ENCODE data around the gene KIF11.

The KIF11 gene

GRCh38 chr10:92656266-92656961, 63.5 kb downstream of the KIF11 start:
- no peak for TF ChIP-seq CTCF (IDR thresholded peaks at IDR 0.05; ENCODE audit: low read depth, low read length, poor library complexity, severe bottlenecking)
- H3K4me2 ChIP-seq (ENCODE audit: low read length), result no peak overlapping the region
- H3K9me3 ChIP-seq (ENCODE audit: control insufficient read depth, insufficient read depth, low read length), result no peaks in the 10 kb centered on the region
- no peaks in the 10 kb centered on the region for H3K4me1 ChIP-seq (ENCODE audit: control insufficient read depth, low read length)
- no peak overlapping the region for H3K27ac ChIP-seq (ENCODE audit: low read depth, low read length)
- H4K20me1 ChIP-seq (ENCODE audit: control insufficient read depth, insufficient read depth, low read depth, low read length), result no peaks in the 10 kb centered on the region
- H3K79me2 ChIP-seq (ENCODE audit: control insufficient read depth, low read length), result no peaks in the 10 kb centered on the region
- peaks cover 40% of the 10 kb centered on the region for H3K36me3 ChIP-seq (ENCODE audit: control insufficient read depth, low read length)
- no peaks in the 10 kb centered on the region for H3K9me2 ChIP-seq (replicated peaks; ENCODE audit: control insufficient read depth, low read length)
- H3K4me3 ChIP-seq (ENCODE audit: low read length), result no peak overlapping the region
- peaks cover 21% of the 10 kb centered on the region for H3F3A ChIP-seq (ENCODE audit: control insufficient read depth, insufficient read depth)
- H3K27me3 ChIP-seq (ENCODE audit: control insufficient read depth, low read length), result no peaks in the 10 kb centered on the region

- Histone ChIP-seq H3K4me2 (ENCODE audit: low read length) (no peak overlapping the region), H3K9me3 (ENCODE audit: control insufficient read depth, insufficient read depth, low read length) (no peaks in the 10 kb centered on the region), H4K20me1 (ENCODE audit: control insufficient read depth, insufficient read depth, low read depth, low read length) (no peaks in the 10 kb centered on the region), H3K4me1 (ENCODE audit: control insufficient read depth, low read length) (no peaks in the 10 kb centered on the region), H3F3A (ENCODE audit: control insufficient read depth, insufficient read depth) (peaks cover 21% of the 10 kb centered on the region), H3K9me2 (replicated peaks; ENCODE audit: control insufficient read depth, low read length) (no peaks in the 10 kb centered on the region), H3K4me3 (ENCODE audit: low read length) (no peak overlapping the region), H3K36me3 (ENCODE audit: control insufficient read depth, low read length) (peaks cover 35% of the 10 kb centered on the region), H3K79me2 (ENCODE audit: control insufficient read depth, low read length) (no peaks in the 10 kb centered on the region), H3K27ac (ENCODE audit: low read depth, low read length) (no peak overlapping the region), H3K27me3 (ENCODE audit: control insufficient read depth, low read length) (no peaks in the 10 kb centered on the region)
- no peak for TF ChIP-seq CTCF (IDR thresholded peaks at IDR 0.05; ENCODE audit: low read depth, low read length, poor library complexity, severe bottlenecking)
- TF ChIP-seq EZH2phosphoT487 (IDR thresholded peaks at IDR 0.05; ENCODE audit: borderline replicate concordance, low read length), result no peak
Observed at GRCh38 chr10:92657024-92657423, 64.1 kb downstream of the KIF11 start.

GRCh38 chr10:92662848-92663247, 69.9 kb downstream of the KIF11 start:
- H4K20me1 ChIP-seq (ENCODE audit: control insufficient read depth, insufficient read depth, low read depth, low read length), result no peaks in the 10 kb centered on the region
- H3K27ac ChIP-seq (ENCODE audit: low read depth, low read length), result no peak overlapping the region
- no peaks in the 10 kb centered on the region for H3K9me2 ChIP-seq (replicated peaks; ENCODE audit: control insufficient read depth, low read length)
- no peaks in the 10 kb centered on the region for H3K4me1 ChIP-seq (ENCODE audit: control insufficient read depth, low read length)
- no peaks in the 10 kb centered on the region for H3F3A ChIP-seq (ENCODE audit: control insufficient read depth, insufficient read depth)
- no peaks in the 10 kb centered on the region for H3K79me2 ChIP-seq (ENCODE audit: control insufficient read depth, low read length)
- H3K9me3 ChIP-seq (ENCODE audit: control insufficient read depth, insufficient read depth, low read length), result peaks cover 9% of the 10 kb centered on the region
- H3K36me3 ChIP-seq (ENCODE audit: control insufficient read depth, low read length), result no peaks in the 10 kb centered on the region
- TF ChIP-seq CTCF (IDR thresholded peaks at IDR 0.05; ENCODE audit: low read depth, low read length, poor library complexity, severe bottlenecking) (no peak), EZH2phosphoT487 (IDR thresholded peaks at IDR 0.05; ENCODE audit: borderline replicate concordance, low read length) (no peak)
- H3K4me3 ChIP-seq (ENCODE audit: low read length), result no peak overlapping the region
- no peak overlapping the region for H3K4me2 ChIP-seq (ENCODE audit: low read length)
- H3K27me3 ChIP-seq (ENCODE audit: control insufficient read depth, low read length), result no peaks in the 10 kb centered on the region

Measured in DOHH2 (cell line).